Astrocyte (in vitro differentiated cells and primary cell): ENCODE measurements around the gene SYNC. TPM values are rescaled to one million over a fixed set of nuclear protein-coding genes. Genes with fewer than 3 reads are reported as not detected.

Experiments used
- DNase-seq: peaks from one replicate; pipeline ENCODE4 v3.0.0-alpha.2; 2010; ENCODE audit warnings: low read depth
- FAIRE-seq: peaks from 2 replicates; lab custom pipeline; 2011; peaks lifted over from hg19 to GRCh38; lab: Jason Lieb, UNC
- H2AFZ ChIP-seq: 2 replicates; pipeline ENCODE4 v1.6.0; 2012; ENCODE audit warnings: low read depth, low read length, inconsistent platforms
- H3K27ac ChIP-seq: 2 replicates; pipeline ENCODE4 v1.5.1; 2011; ENCODE audit warnings: low read depth, low read length, inconsistent platforms
- H3K27me3 ChIP-seq: 2 replicates; pipeline ENCODE4 v1.6.0; 2011; ENCODE audit warnings: low read length, inconsistent platforms; ENCODE audit not compliant: insufficient read depth
- H3K36me3 ChIP-seq: 2 replicates; pipeline ENCODE4 v1.5.1; 2011; ENCODE audit warnings: low read length, inconsistent platforms; ENCODE audit not compliant: insufficient read depth
- H3K4me1 ChIP-seq: 2 replicates; pipeline ENCODE4 v1.5.1; 2011; ENCODE audit warnings: low read length, inconsistent platforms; ENCODE audit not compliant: insufficient read depth
- H3K4me2 ChIP-seq: 2 replicates; pipeline ENCODE4 v1.6.0; 2012; ENCODE audit warnings: low read length, inconsistent platforms
- H3K4me3 ChIP-seq: 2 replicates; pipeline ENCODE4 v1.5.1; 2011; ENCODE audit warnings: low read depth, mild to moderate bottlenecking, low read length, inconsistent platforms; ENCODE audit not compliant: insufficient read depth
- H3K79me2 ChIP-seq: 2 replicates; pipeline ENCODE4 v1.6.0; 2012; ENCODE audit warnings: mild to moderate bottlenecking, low read length, inconsistent platforms; ENCODE audit not compliant: insufficient read depth
- H3K9ac ChIP-seq: 2 replicates; pipeline ENCODE4 v1.6.0; 2012; ENCODE audit warnings: mild to moderate bottlenecking, low read length, inconsistent platforms
- H3K9me3 ChIP-seq: 2 replicates; pipeline ENCODE4 v1.5.1; 2012; ENCODE audit warnings: low read depth, mild to moderate bottlenecking, low read length, inconsistent platforms; ENCODE audit not compliant: insufficient read depth
- H4K20me1 ChIP-seq: 2 replicates; pipeline ENCODE4 v1.6.0; 2012; ENCODE audit warnings: low read length, inconsistent platforms; ENCODE audit not compliant: insufficient read depth
- H3K27ac Mint-ChIP-seq: one replicate; pipeline ENCODE4 v1.8.0; 2021; ENCODE audit warnings: mild to moderate bottlenecking, mixed read lengths; ENCODE audit not compliant: unreplicated experiment
- H3K27me3 Mint-ChIP-seq: one replicate; pipeline ENCODE4 v1.8.0; 2021; ENCODE audit warnings: low read depth, mixed read lengths; ENCODE audit not compliant: unreplicated experiment
- H3K36me3 Mint-ChIP-seq: one replicate; pipeline ENCODE4 v1.8.0; 2021; ENCODE audit warnings: low read depth, mixed read lengths; ENCODE audit not compliant: unreplicated experiment
- H3K4me1 Mint-ChIP-seq: one replicate; pipeline ENCODE4 v1.8.0; 2021; ENCODE audit warnings: low read depth, mixed read lengths; ENCODE audit not compliant: unreplicated experiment
- H3K4me3 Mint-ChIP-seq: one replicate; pipeline ENCODE4 v1.8.0; 2021; ENCODE audit warnings: mild to moderate bottlenecking, moderate library complexity, mixed read lengths; ENCODE audit not compliant: unreplicated experiment
- H3K9me3 Mint-ChIP-seq: one replicate; pipeline ENCODE4 v1.8.0; 2021; ENCODE audit warnings: mild to moderate bottlenecking, mixed read lengths; ENCODE audit not compliant: unreplicated experiment
- CTCF ChIP-seq: IDR thresholded peaks from 2 replicates; pipeline ENCODE4 v1.5.1; 2011; ENCODE audit warnings: low read depth, mild to moderate bottlenecking, inconsistent platforms, low read length, moderate library complexity; ENCODE audit not compliant: insufficient read depth
- EZH2 ChIP-seq: IDR thresholded peaks from 2 replicates; pipeline ENCODE4 v1.6.1; 2012; ENCODE audit warnings: mild to moderate bottlenecking, low read length, inconsistent platforms; ENCODE audit not compliant: insufficient read depth
- total RNA-seq: library from RNA; stranded (reverse); gene quantifications from 2 replicates; pipeline ENCODE4 v1.2.1, GENCODE V29; 2021

The SYNC gene
- total RNA-seq, 1 donor from 2014 or later = 20.6 TPM

- H3K4me1 ChIP-seq = peaks cover 22% of the 10 kb centered on the region
- Mint-ChIP-seq H3K4me1 (peaks cover 12% of the 10 kb centered on the region), H3K27ac (no peak overlapping the region), H3K27me3 (peaks cover 3% of the 10 kb centered on the region), H3K9me3 (no peaks in the 10 kb centered on the region), H3K36me3 (peaks cover 3% of the 10 kb centered on the region), H3K4me3 (peak overlapping the region; percentile 90)
- H3K9me3 ChIP-seq = no peaks in the 10 kb centered on the region
- peak overlapping the region; percentile 81 for H2AFZ ChIP-seq
- peak overlapping the region; percentile 91 for H3K4me2 ChIP-seq
- TF ChIP-seq EZH2 (no peak), CTCF (no peak)
- peak overlapping the region; percentile 62 for H3K4me3 ChIP-seq
- H3K27me3 ChIP-seq = no peaks in the 10 kb centered on the region
- H3K79me2 ChIP-seq = peaks cover 4% of the 10 kb centered on the region
- H3K27ac ChIP-seq = no peak overlapping the region
- peaks cover 14% of the 10 kb centered on the region for H4K20me1 ChIP-seq
- FAIRE-seq = no peak
- no peaks in the 10 kb centered on the region for H3K36me3 ChIP-seq
- peak overlapping the region; percentile 80 for H3K9ac ChIP-seq
- DNase-seq = no peak
Observed at GRCh38 chr1:32741059-32741412, 38.5 kb upstream of the SYNC start.

- no peaks in the 10 kb centered on the region for H4K20me1 ChIP-seq
- H3K4me3 ChIP-seq = no peak overlapping the region
- DNase-seq (no peak), FAIRE-seq (no peak)
- H3K79me2 ChIP-seq = no peaks in the 10 kb centered on the region
- Mint-ChIP-seq H3K4me1 (peaks cover 16% of the 10 kb centered on the region), H3K27me3 (peaks cover 3% of the 10 kb centered on the region), H3K27ac (no peak overlapping the region), H3K4me3 (no peak overlapping the region), H3K36me3 (no peaks in the 10 kb centered on the region), H3K9me3 (no peaks in the 10 kb centered on the region)
- no peaks in the 10 kb centered on the region for H3K9me3 ChIP-seq
- no peaks in the 10 kb centered on the region for H3K36me3 ChIP-seq
- no peak overlapping the region for H3K9ac ChIP-seq
- H2AFZ ChIP-seq = no peak overlapping the region
- TF ChIP-seq EZH2 = no peak
- no peak for TF ChIP-seq CTCF
- H3K4me2 ChIP-seq = no peak overlapping the region
- H3K27ac ChIP-seq = no peak overlapping the region
- H3K27me3 ChIP-seq = no peaks in the 10 kb centered on the region
- peaks cover 14% of the 10 kb centered on the region for H3K4me1 ChIP-seq
Observed at GRCh38 chr1:32736812-32737791, 34.5 kb upstream of the SYNC start.
